HEK293 (cell line): Measurements from ENCODE around the gene CHST12.

Experiments used
- CTCF ChIA-PET: fragments of 350-600 bp; formaldehyde crosslinking; extraction: SDS; loops from one replicate; lab custom pipeline; 2021; ENCODE audit warnings: antibody characterized with exemption; lab: Yijun Ruan, JAX
- POLR2A ChIA-PET: fragments of 300-600 bp; formaldehyde crosslinking; extraction: SDS; loops from one replicate; lab custom pipeline; 2020; ENCODE audit warnings: antibody characterized with exemption, inconsistent platforms; lab: Yijun Ruan, JAX
- H3K27ac ChIP-seq: fragments of 200-500 bp; sonication (Bioruptor generic); 2 replicates; pipeline ENCODE4 v1.5.1; 2014; ENCODE audit warnings: low read depth, low read length, control low read depth, inconsistent platforms; ENCODE audit errors: extremely low read depth
- H3K36me3 ChIP-seq, 2 experiments: fragments of 200-500 bp in 1 of 2; sonication (Bioruptor generic) in 1 of 2; 1 replicate in 1 of 2; 2 replicates in 1 of 2; pipeline ENCODE4 v1.5.1; 2014 to 2017; ENCODE audit warnings: inconsistent platforms in 2 of 2, low read length in 2 of 2; ENCODE audit not compliant: control insufficient read depth in 2 of 2, insufficient read depth in 1 of 2
- H3K4me1 ChIP-seq: fragments of 200-500 bp; sonication (Bioruptor generic); 2 replicates; pipeline ENCODE4 v1.5.1; 2014; ENCODE audit warnings: mild to moderate bottlenecking, low read length, inconsistent platforms; ENCODE audit not compliant: control insufficient read depth, insufficient read depth
- H3K4me3 ChIP-seq: 2 replicates; pipeline ENCODE4 v1.5.1; 2011; ENCODE audit warnings: low read depth, mild to moderate bottlenecking, control low read depth, low read length, moderate library complexity
- H3K9me3 ChIP-seq: fragments of 200-500 bp; sonication (Bioruptor generic); 2 replicates; pipeline ENCODE4 v1.5.1; 2014; ENCODE audit warnings: low read depth, low read length, inconsistent platforms; ENCODE audit not compliant: control insufficient read depth, insufficient read depth
- HOXD13 ChIP-seq: sonication (generic); formaldehyde crosslinking; IDR thresholded peaks from 2 replicates; pipeline ENCODE4 v1.8.0; 2022; ENCODE audit warnings: missing genetic modification reagents, borderline replicate concordance
- SCRT2 ChIP-seq: fragments of 450-650 bp; formaldehyde crosslinking; IDR thresholded peaks from 2 replicates; pipeline ENCODE4 v1.5.1; 2016; ENCODE audit warnings: missing biosample characterization, missing genetic modification characterization
- ZBTB49 ChIP-seq: fragments of 450-650 bp; formaldehyde crosslinking; IDR thresholded peaks from 2 replicates; pipeline ENCODE4 v1.5.1; 2016; ENCODE audit warnings: missing biosample characterization, missing genetic modification characterization, low read depth
- ZBTB8A ChIP-seq: fragments of 450-650 bp; formaldehyde crosslinking; IDR thresholded peaks from 2 replicates; pipeline ENCODE4 v1.5.1; 2016; ENCODE audit warnings: missing biosample characterization, missing genetic modification characterization
- ZNF114 ChIP-seq: fragments of 450-650 bp; formaldehyde crosslinking; IDR thresholded peaks from 2 replicates; pipeline ENCODE4 v1.5.0; 2017; ENCODE audit warnings: missing biosample characterization, missing genetic modification characterization
- ZNF175 ChIP-seq: fragments of 450-650 bp; formaldehyde crosslinking; IDR thresholded peaks from 2 replicates; pipeline ENCODE4 v1.5.1; 2016; ENCODE audit warnings: missing biosample characterization, missing genetic modification characterization
- ZNF239 ChIP-seq: fragments of 450-650 bp; formaldehyde crosslinking; IDR thresholded peaks from 2 replicates; pipeline ENCODE4 v1.5.1; 2016; ENCODE audit warnings: missing biosample characterization, missing genetic modification characterization
- ZNF24 ChIP-seq: fragments of 450-650 bp; formaldehyde crosslinking; IDR thresholded peaks from 2 replicates; pipeline ENCODE4 v1.5.1; 2016; ENCODE audit warnings: missing biosample characterization, missing genetic modification characterization
- ZNF335 ChIP-seq: fragments of 450-650 bp; formaldehyde crosslinking; conservative IDR thresholded peaks from 2 replicates; pipeline ENCODE4 v1.5.1; 2016; ENCODE audit warnings: missing biosample characterization, missing genetic modification characterization
- ZNF391 ChIP-seq: fragments of 450-650 bp; formaldehyde crosslinking; IDR thresholded peaks from 2 replicates; pipeline ENCODE4 v1.5.1; 2016; ENCODE audit warnings: low read depth, missing biosample characterization, missing genetic modification characterization, borderline replicate concordance
- ZNF449 ChIP-seq: fragments of 450-650 bp; formaldehyde crosslinking; IDR thresholded peaks from 2 replicates; pipeline ENCODE4 v1.5.1; 2017; ENCODE audit warnings: missing biosample characterization, mild to moderate bottlenecking, missing genetic modification characterization, moderate library complexity
- ZNF549 ChIP-seq: fragments of 450-650 bp; IDR thresholded peaks from 2 replicates; pipeline ENCODE4 v1.5.1; 2018; ENCODE audit warnings: missing biosample characterization, missing genetic modification characterization, mild to moderate bottlenecking, inconsistent platforms, moderate library complexity
- ZNF626 ChIP-seq: fragments of 450-650 bp; sonication (Bioruptor Pico); formaldehyde crosslinking; IDR thresholded peaks from 2 replicates; pipeline ENCODE4 v1.5.1; 2018; ENCODE audit warnings: missing biosample characterization, missing genetic modification characterization, inconsistent platforms
- ZNF692 ChIP-seq: fragments of 450-650 bp; formaldehyde crosslinking; IDR thresholded peaks from 2 replicates; pipeline ENCODE4 v1.5.1; 2016; ENCODE audit warnings: missing biosample characterization, missing genetic modification characterization
- ZNF785 ChIP-seq: fragments of 450-650 bp; formaldehyde crosslinking; IDR thresholded peaks from 2 replicates; pipeline ENCODE4 v1.5.1; 2016; ENCODE audit warnings: missing biosample characterization, missing genetic modification characterization
- ZNF791 ChIP-seq: fragments of 450-650 bp; formaldehyde crosslinking; IDR thresholded peaks from 2 replicates; pipeline ENCODE4 v1.5.1; 2016; ENCODE audit warnings: missing biosample characterization, missing genetic modification characterization
- ZNF837 ChIP-seq: fragments of 450-650 bp; formaldehyde crosslinking; IDR thresholded peaks from 2 replicates; pipeline ENCODE4 v1.5.1; 2016; ENCODE audit warnings: missing biosample characterization, missing genetic modification characterization
- TF ChIP-seq, protein P1 (sequence below): fragments of 450-650 bp; formaldehyde crosslinking; IDR thresholded peaks from 2 replicates; pipeline ENCODE4 v1.5.1; 2016; ENCODE audit warnings: missing biosample characterization, missing genetic modification characterization, borderline replicate concordance
- TF ChIP-seq, protein P2 (sequence below): fragments of 450-650 bp; formaldehyde crosslinking; conservative IDR thresholded peaks from 2 replicates; pipeline ENCODE4 v1.5.1; 2016; ENCODE audit warnings: low read depth, missing biosample characterization, missing genetic modification characterization

CHST12 gene

DNA sequence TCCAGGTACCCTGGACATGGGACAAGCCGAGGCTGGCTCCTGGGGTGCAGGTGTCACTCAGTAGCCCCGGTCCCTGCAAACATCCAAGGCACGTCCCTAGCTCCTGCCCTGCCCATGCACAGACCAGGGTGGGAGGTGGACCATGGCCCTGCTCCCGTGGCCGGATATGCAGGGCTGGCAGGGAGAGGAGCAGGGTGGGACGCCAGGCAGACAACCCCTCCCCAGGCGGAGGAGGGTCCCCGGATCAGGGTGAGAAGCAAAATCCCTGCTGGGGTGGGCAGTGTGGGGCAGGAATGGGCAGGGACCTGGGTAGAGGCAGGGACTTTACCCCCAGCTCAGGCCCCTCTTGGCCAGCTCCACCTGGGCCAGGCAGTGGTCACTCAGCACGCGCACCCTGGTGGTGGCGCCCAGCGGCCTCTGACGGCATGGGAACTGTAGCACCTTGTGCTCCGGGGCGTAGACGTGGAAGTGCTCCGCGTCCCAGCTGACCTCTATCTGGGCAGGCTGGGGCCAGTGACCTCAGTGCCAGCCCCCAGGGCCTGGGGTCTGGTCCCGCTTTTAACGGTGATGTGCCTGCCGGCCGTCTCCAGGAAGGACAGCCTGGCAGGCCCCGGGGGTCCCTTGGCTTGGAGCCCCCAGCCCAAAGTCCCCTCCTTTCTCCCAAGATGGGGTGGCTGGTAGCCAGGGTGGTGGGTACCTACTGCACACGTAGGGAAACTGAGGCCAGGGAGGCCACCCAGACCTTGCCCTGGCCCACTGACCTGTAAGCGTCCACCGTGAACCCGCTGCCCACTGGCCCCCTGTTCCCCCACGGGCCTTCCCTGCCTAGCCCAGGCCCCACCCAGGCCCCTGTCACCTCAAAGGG, 71.6 kb downstream of the CHST12 start:
- ChIA-PET CTCF (no interaction called here), POLR2A (no interaction called here)
- no peak for TF ChIP-seq HOXD13 (CRISPR knock-in tag)
- no peak for TF ChIP-seq ZNF175 (tag by site-specific recombination)
- TF ChIP-seq SCRT2 (tag by site-specific recombination): no peak
- no peak for TF ChIP-seq ZNF785 (tag by site-specific recombination)
- TF ChIP-seq ZNF626 (tag by site-specific recombination): no peak
- TF ChIP-seq, protein P1, sequence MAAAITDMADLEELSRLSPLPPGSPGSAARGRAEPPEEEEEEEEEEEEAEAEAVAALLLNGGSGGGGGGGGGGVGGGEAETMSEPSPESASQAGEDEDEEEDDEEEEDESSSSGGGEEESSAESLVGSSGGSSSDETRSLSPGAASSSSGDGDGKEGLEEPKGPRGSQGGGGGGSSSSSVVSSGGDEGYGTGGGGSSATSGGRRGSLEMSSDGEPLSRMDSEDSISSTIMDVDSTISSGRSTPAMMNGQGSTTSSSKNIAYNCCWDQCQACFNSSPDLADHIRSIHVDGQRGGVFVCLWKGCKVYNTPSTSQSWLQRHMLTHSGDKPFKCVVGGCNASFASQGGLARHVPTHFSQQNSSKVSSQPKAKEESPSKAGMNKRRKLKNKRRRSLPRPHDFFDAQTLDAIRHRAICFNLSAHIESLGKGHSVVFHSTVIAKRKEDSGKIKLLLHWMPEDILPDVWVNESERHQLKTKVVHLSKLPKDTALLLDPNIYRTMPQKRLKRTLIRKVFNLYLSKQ: no peak
- TF ChIP-seq ZNF239 (tag by site-specific recombination): no peak
- no peak for TF ChIP-seq ZNF449 (tag by site-specific recombination)
- no peak for TF ChIP-seq ZNF391
- no peak for TF ChIP-seq ZNF791
- no peak for TF ChIP-seq ZNF837 (tag by site-specific recombination)
- no peak for TF ChIP-seq ZBTB8A (tag by site-specific recombination)
- TF ChIP-seq ZNF549 (tag by site-specific recombination): no peak
- no peak for TF ChIP-seq ZNF24 (tag by site-specific recombination)
- Histone ChIP-seq H3K4me1 (no peaks in the 10 kb centered on the region), H3K9me3 (no peaks in the 10 kb centered on the region), H3K36me3 (no peaks in the 10 kb centered on the region), H3K27ac (no peak overlapping the region), H3K4me3 (no peak overlapping the region)

DNA sequence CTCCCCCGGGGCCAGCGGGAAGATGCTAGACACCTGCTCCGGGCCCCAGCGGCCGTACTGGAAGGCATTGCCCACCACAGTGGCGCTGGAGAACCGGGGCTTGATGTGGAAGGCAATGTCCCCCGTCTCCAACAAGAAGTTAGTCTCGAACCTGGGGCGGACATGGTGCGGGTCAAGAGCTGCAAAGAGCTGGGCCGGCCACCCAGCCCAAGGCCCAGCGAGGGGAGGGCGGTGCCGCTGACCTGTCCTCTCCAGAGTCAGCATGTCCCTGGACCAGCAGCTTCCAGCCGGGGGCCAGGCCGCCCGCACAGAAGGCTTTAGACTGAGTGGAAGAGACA, 72.2 kb downstream of the CHST12 start:
- Histone ChIP-seq H3K9me3 (no peaks in the 10 kb centered on the region), H3K4me3 (no peak overlapping the region), H3K4me1 (no peaks in the 10 kb centered on the region), H3K27ac (no peak overlapping the region), H3K36me3 (no peaks in the 10 kb centered on the region)
- ChIA-PET POLR2A (no interaction called here), CTCF (interaction anchor here (0.6 kb wide), 1 partner anchor 195 kb away, joined by 4 read pairs; no protein-coding TSS in a partner anchor)
- TF ChIP-seq, protein P2, sequence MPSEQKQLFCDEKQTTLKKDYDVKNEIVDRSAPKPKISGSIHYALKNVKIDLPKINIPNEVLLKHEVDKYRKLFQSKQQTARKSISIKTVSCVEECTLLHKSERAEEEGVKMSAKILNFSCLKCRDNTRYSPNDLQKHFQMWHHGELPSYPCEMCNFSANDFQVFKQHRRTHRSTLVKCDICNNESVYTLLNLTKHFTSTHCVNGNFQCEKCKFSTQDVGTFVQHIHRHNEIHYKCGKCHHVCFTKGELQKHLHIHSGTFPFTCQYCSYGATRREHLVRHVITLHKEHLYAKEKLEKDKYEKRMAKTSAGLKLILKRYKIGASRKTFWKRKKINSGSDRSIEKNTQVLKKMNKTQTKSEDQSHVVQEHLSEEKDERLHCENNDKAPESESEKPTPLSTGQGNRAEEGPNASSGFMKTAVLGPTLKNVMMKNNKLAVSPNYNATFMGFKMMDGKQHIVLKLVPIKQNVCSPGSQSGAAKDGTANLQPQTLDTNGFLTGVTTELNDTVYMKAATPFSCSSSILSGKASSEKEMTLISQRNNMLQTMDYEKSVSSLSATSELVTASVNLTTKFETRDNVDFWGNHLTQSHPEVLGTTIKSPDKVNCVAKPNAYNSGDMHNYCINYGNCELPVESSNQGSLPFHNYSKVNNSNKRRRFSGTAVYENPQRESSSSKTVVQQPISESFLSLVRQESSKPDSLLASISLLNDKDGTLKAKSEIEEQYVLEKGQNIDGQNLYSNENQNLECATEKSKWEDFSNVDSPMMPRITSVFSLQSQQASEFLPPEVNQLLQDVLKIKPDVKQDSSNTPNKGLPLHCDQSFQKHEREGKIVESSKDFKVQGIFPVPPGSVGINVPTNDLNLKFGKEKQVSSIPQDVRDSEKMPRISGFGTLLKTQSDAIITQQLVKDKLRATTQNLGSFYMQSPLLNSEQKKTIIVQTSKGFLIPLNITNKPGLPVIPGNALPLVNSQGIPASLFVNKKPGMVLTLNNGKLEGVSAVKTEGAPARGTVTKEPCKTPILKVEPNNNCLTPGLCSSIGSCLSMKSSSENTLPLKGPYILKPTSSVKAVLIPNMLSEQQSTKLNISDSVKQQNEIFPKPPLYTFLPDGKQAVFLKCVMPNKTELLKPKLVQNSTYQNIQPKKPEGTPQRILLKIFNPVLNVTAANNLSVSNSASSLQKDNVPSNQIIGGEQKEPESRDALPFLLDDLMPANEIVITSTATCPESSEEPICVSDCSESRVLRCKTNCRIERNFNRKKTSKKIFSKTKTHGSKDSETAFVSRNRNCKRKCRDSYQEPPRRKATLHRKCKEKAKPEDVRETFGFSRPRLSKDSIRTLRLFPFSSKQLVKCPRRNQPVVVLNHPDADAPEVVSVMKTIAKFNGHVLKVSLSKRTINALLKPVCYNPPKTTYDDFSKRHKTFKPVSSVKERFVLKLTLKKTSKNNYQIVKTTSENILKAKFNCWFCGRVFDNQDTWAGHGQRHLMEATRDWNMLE (tag by site-specific recombination): no peak
- no peak for TF ChIP-seq ZNF335 (tag by site-specific recombination)
- TF ChIP-seq ZBTB49 (tag by site-specific recombination): no peak
- TF ChIP-seq ZNF692: no peak
- no peak for TF ChIP-seq ZNF114
